Neutrophil (primary cell): ENCODE data around the gene PLXNA4.

Experiments
- H3K27ac ChIP-seq: fragments of 200-600 bp; sonication (generic); 2 replicates; pipeline ENCODE4 v1.5.1; 2016; ENCODE audit warnings: mild to moderate bottlenecking, moderate library complexity
- H3K27me3 ChIP-seq: fragments of 200-600 bp; sonication (generic); 2 replicates; pipeline ENCODE4 v1.6.0; 2016; ENCODE audit warnings: mild to moderate bottlenecking
- H3K36me3 ChIP-seq: fragments of 200-600 bp; sonication (generic); 2 replicates; pipeline ENCODE4 v1.5.1; 2017
- H3K4me1 ChIP-seq, 2 experiments: fragments of 200-600 bp in 1 of 2; sonication (generic) in 1 of 2; 1 replicate in 1 of 2; 2 replicates in 1 of 2; pipeline versions ENCODE4 v1.5.1 to v1.6.1; 2013 to 2016; ENCODE audit warnings: low read depth in 1 of 2, low read length in 1 of 2, mild to moderate bottlenecking in 1 of 2, moderate library complexity in 1 of 2; ENCODE audit not compliant: control insufficient read depth in 1 of 2, insufficient read depth in 1 of 2
- H3K4me3 ChIP-seq, 2 experiments: fragments of 200-600 bp in 1 of 2; sonication (generic) in 1 of 2; 1 replicate in 1 of 2; 2 replicates in 1 of 2; pipeline ENCODE4 v1.5.1; 2013 to 2016; ENCODE audit warnings: low read depth in 1 of 2, low read length in 1 of 2, mild to moderate bottlenecking in 1 of 2, moderate library complexity in 1 of 2
- H3K9me3 ChIP-seq: fragments of 200-600 bp; sonication (generic); 2 replicates; pipeline ENCODE4 v1.5.1; 2016
- CTCF ChIP-seq: fragments of 200-600 bp; sonication (generic); IDR thresholded peaks from 2 replicates; pipeline ENCODE4 v1.5.1; 2016; ENCODE audit warnings: antibody characterized with exemption

Gene PLXNA4

DNA sequence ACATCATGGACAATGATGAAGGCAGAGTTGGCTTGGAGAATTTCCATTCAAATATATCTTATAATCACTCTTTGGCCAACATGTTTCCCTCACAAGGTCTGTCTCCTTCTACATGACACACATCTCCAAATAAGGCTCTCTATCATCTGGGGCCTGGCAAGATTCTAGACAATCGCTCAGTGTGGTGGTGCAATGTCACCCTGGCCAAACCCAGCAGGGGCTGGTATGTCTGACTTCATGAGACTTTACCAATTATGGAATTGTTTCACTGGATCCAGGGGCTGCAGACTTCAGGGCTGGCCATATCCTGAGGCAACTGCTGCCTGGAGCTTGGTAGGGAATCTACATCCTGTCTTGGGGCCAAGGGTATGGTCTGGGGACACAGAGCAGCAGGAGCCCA, 319.0 kb downstream of the PLXNA4 start:
- no peak overlapping the region for H3K27ac ChIP-seq
- H3K4me3 ChIP-seq: no peak overlapping the region
- H3K4me1 ChIP-seq: no peaks in the 10 kb centered on the region
- H3K36me3 ChIP-seq: no peaks in the 10 kb centered on the region
- no peaks in the 10 kb centered on the region for H3K27me3 ChIP-seq
- H3K9me3 ChIP-seq: no peaks in the 10 kb centered on the region
- no peak for TF ChIP-seq CTCF

DNA sequence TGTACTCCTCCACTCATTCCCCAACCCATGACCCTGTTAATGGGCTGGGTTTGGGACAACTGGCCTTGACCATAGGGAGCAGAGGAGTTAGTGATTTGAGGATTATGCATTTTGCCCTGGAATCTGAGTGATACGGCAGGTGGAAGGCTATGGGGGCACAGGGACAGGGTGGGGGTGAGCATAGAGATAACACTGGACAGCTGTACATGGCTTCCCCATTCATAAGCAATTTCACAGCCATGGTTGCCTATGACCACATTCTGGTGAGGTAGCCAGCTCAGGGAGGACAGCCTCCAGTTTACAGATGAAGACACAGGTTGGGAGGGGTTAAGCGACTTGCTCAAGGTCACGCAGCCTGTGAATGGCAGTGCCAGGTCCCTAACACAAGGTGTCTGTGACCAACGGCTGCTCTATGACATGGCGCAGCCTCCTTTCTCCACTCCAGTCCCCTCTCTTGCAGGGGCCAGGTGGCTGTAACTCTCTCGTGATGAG, 319.5 kb downstream of the PLXNA4 start:
- no peak overlapping the region for H3K4me3 ChIP-seq
- H3K4me1 ChIP-seq: no peaks in the 10 kb centered on the region
- H3K27me3 ChIP-seq: peaks cover 3% of the 10 kb centered on the region
- no peak for TF ChIP-seq CTCF
- no peaks in the 10 kb centered on the region for H3K9me3 ChIP-seq
- H3K36me3 ChIP-seq: no peaks in the 10 kb centered on the region
- no peak overlapping the region for H3K27ac ChIP-seq

GRCh38 chr7:132255898-132256297, 320.4 kb downstream of the PLXNA4 start:
- H3K27me3 ChIP-seq: peaks cover 9% of the 10 kb centered on the region
- no peaks in the 10 kb centered on the region for H3K36me3 ChIP-seq
- TF ChIP-seq CTCF: no peak
- no peaks in the 10 kb centered on the region for H3K9me3 ChIP-seq
- H3K27ac ChIP-seq: no peak overlapping the region
- no peak overlapping the region for H3K4me3 ChIP-seq
- H3K4me1 ChIP-seq: no peaks in the 10 kb centered on the region

DNA sequence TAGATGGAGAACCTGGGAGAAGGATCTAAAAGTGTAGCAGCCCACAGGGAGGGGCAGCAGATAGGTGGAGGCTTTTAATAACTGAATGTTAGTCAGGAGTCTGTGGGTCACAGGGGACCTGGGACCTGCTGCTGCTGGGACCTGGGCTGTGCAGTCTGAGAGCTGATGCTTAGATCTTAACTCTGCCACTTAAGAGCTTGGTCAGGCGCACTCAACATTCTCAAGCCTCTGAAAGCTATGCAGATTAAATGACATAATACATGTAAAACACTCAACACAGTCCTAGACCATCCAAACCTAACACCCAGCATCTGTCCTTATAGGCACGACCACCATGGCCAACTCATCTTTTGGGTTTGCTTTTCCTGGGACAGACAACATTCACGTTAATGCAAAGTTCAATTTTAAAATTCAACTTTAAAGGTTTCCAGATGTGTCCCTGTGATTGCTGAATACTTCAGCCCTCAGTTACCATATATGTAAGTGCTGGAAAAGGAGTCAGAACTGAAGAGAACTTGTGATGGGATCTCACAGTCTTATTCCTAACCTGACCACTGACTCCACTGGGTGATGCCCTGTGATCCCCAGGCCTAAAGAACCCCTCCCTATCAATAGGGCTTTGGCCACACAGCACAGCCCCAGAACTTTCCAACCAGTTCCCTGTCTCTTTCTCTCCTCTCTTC, 321.0 kb downstream of the PLXNA4 start:
- Histone ChIP-seq H3K9me3 (no peaks in the 10 kb centered on the region), H3K4me3 (no peak overlapping the region), H3K27me3 (peaks cover 14% of the 10 kb centered on the region), H3K4me1 (no peaks in the 10 kb centered on the region), H3K36me3 (no peaks in the 10 kb centered on the region), H3K27ac (no peak overlapping the region)
- TF ChIP-seq CTCF: no peak

DNA sequence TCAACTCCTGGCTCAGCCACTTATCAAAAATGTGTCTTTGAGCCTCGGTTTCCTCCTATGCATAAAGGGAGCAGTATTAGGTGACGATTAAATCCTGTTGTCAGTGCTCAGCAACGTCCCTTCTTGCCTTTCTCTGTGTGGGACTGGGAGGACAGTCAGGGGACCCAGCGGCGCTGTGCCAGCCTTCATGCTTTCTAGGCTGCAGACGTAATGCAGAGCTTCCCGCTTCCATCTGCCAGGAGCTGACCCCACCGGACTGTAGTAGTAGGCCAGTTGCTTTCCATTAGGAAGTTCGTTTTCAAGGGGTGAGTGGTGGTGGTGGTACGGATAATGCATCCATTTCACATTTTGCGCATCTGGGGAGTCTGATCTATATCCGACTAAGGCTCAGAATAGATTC, 321.8 kb downstream of the PLXNA4 start:
- Histone ChIP-seq H3K36me3 (no peaks in the 10 kb centered on the region), H3K4me1 (no peaks in the 10 kb centered on the region), H3K4me3 (no peak overlapping the region), H3K27me3 (peaks cover 16% of the 10 kb centered on the region), H3K9me3 (no peaks in the 10 kb centered on the region), H3K27ac (no peak overlapping the region)
- no peak for TF ChIP-seq CTCF

DNA sequence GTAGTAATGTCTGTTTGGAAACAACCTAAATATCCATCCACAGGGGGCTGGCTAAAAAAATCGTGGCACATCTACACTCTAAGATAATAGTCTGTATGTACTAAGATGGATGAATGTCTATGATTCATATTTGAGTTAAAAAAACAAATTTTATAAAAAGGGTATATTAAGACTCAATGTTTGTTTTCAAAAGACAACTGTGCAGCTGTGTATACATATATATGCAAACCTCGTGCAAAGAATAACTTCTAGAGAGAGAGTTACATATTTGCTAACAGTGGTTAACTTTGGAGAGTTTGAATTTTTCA, 323.5 kb downstream of the PLXNA4 start:
- Histone ChIP-seq H3K27me3 (peaks cover 16% of the 10 kb centered on the region), H3K27ac (no peak overlapping the region), H3K4me1 (no peaks in the 10 kb centered on the region), H3K36me3 (no peaks in the 10 kb centered on the region), H3K4me3 (no peak overlapping the region), H3K9me3 (no peaks in the 10 kb centered on the region)
- TF ChIP-seq CTCF: no peak
